GM12874 (cell line): ENCODE data around the gene COTL1.

Experiments used
- CTCF ChIP-seq: IDR thresholded peaks from 2 replicates; pipeline ENCODE4 v1.5.1; 2011; ENCODE audit warnings: low read depth, mild to moderate bottlenecking, control low read depth, low read length, moderate library complexity; ENCODE audit not compliant: insufficient read depth

The COTL1 gene

DNA sequence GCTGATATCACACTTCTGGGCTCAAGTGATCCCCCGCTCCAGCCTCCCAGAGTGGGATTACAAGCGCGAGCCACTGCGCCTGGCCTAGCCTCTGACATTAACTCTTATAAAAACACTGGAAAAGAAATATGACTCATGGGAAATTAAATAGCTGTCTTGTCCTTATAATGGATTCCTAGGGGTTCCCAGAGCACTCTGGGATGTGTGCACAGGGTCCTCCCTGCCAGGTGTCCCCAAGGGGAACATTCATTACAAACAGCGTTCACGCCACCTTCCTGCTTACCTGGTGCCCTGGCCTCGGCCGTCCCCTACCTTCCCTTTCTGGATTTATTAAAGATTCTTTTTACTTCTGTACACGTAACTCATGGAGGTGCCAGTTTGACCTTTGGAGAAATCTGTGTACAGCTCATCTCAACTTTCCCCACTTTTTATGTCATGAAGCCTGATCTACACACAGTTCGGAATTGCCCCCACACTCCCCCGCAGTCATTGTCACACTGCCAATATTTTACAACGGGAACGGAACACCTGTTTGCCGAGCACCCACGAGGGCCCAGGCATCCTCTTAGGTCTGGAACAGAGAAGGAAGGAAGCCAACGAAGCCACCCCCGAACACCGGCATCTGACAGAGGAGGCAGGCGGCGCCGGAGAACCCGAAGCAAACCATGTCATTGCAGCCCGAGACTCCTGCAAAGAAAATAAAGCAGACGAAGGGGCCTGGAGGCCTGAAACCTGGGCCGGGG is 73.7 kb downstream of the COTL1 start:
- no peak for TF ChIP-seq CTCF

DNA sequence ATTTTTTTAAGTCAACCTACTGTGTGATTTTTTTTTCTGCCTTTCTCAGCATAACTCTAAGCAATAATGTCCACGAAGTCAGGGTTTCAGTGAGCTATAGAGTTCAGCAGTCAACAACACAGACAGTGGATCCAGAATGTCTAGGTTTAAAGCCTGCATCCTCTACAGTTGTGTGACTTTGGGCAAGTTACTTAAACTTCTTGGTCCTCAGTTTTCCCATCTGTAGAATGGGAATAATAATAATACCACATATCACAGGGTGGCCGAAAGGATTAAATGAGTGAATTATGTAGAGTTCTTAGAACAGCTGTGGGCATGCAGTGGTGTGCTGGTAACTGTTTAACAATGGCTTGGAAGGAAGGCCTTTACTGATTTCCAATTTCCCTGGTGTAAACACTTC is 74.6 kb downstream of the COTL1 start:
- no peak for TF ChIP-seq CTCF

DNA sequence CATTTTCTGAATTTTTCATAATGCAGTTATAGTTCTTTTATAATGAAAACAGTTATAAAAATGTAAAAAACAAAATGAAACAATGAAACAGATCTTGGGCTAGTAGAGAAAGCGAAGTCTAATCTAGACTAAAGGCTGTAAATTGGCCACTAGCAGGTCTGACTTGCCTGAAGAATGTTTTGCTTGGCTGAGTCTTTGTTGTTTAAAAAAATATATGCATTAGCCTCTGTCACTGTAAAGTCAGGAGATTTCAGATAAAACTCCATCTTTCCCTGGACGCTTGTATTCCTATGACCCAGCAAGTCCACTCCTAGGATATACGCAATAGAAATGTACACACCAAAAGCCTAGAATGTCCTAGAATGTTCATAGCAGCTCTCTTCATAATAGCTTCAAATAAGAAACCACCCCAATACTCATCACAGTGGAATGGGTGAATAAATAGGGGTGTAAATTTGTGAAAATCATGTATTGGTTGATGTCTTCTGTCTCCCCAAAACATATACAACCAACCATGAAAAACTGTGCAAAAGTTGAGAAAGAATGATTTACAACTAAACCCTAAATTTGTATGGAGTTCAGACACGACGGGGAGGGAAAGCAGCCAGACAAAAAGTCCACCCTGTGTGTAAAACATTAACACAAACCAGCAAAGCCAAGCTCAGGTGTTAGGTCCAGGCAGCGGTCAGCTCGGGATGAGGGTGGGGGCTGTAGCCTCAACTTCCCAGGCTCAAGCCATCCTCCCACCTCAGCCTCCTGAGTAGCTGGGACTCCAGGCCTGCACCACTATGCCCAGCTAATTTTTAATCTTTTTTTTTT is 75.7 kb downstream of the COTL1 start:
- no peak for TF ChIP-seq CTCF

- TF ChIP-seq CTCF = no peak
Observed at GRCh38 chr16:84540194-84540593, 77.7 kb downstream of the COTL1 start.

DNA sequence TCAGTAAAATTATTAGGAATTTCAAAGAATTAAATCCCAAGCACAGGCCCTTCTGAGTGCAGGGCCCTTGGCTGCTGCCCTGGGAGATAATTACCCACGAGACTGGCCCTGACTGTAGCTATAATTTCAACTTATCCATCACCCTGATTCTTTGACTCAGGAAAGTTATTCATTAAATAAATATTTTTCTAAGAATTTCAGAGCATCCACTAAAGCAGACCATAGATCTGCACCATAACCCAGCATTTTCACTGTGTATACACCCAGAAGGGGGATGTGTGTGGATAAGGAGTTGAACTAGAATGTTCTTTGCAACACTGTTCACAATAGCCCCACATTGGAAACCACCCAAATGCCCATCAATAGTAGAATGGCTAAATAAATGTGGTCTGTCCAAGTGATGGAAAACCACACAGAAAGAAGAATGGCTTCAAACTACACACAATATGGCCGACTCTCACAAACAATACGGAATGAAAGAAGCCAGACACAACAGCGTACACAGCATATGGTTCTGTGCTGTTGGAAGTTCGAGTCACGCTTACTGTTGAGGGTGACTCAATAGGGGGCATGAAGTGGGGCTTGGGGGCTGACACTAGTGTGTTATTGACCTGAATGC is 79.5 kb downstream of the COTL1 start:
- TF ChIP-seq CTCF = no peak

DNA sequence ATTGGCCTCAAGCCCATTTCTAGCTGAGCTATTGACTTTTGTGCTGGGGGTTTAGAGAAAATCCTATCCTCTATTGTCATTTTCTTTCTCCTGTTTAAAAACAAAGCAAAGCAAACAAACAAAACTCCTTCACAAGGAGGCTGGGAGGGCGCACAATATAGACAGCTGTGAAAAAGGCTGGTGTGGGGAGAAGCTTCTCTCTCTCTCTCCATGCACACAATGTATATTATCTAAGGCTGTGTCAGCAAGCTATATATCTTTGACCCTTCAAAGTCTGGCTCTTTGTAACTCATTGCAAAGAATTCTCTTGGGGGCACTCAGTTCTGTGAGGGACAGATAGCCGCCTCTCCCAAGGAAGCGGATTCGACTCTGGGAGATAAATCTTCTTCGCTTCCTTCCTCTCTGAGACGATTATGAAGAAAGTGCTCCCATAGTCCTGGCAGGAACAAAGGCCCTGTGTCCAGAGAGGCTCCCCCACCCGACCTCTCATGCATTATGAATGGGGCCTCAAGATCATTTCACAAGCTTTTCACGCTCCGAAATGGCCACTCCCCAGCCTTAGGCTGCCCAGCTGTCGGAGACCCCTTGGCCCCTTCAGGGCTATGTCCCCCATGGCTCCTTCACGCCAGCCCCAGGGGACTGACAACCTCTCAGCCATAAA is 80.3 kb downstream of the COTL1 start:
- TF ChIP-seq CTCF = no peak

- TF ChIP-seq CTCF = no peak
Observed at GRCh38 chr16:84535851-84536250, 82.0 kb downstream of the COTL1 start.
